Cortex of kidney (tissue), 1 donor: ENCODE measurements around the gene GDAP2.
"Not testable (repeated sequence)": the region's sequence is repeated elsewhere in the genome, so short reads cannot be mapped to it uniquely, and the experiment has no call there.

Experiments used
- DNase-seq: peaks from one replicate; lab custom pipeline; 2025; lab: John Stamatoyannopoulos, UW

GDAP2 gene, protein sequence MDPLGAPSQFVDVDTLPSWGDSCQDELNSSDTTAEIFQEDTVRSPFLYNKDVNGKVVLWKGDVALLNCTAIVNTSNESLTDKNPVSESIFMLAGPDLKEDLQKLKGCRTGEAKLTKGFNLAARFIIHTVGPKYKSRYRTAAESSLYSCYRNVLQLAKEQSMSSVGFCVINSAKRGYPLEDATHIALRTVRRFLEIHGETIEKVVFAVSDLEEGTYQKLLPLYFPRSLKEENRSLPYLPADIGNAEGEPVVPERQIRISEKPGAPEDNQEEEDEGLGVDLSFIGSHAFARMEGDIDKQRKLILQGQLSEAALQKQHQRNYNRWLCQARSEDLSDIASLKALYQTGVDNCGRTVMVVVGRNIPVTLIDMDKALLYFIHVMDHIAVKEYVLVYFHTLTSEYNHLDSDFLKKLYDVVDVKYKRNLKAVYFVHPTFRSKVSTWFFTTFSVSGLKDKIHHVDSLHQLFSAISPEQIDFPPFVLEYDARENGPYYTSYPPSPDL

DNA sequence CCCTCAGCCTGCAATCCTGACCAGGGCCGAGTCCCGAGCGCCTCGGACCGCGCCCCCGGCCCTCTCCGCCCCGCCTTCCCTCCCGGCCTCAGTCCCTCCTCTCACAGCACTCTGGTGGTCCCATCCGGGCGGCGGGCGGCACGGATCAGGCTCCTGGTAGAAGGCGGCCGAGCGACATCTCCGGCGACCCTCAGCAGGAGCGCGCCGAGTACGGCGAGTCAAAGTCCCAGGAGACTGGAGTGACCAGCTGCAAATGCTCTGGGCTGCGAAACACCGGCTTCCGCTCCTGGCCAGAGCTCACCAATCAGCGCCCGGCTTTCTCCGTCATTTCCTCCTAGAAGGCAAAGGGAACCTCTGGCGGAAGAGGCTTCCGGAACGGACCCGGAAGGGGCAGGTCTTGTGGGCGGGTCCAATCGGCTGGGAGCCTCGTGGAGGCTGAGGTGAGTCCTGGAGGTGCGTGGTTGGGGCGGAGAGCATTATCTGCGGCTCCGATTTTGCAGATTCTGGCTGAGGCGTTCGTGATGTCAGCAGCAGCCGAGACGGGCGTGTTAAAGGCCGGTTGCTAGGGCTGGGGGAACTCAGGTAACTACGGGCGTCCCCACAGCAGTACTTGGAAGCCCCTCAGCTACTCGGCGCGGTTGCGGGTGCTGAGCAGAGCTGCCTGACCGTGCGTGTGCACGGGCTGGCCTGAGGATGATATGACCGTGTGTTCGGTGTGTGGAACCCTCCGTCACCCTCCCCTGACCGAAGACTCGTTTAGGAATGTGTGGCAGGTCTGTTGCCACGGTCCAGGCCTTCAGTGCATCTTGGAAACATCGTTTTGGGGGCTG is at the start of gene GDAP2, which contains the start of gene WDR3:
GDAP2 (minus strand) TSS at position 279 of the 830 bp plus-strand sequence. CDS start 9,264 bp downstream, outside the sequence.
WDR3 (plus strand) TSS at position 397 of the 830 bp plus-strand sequence. CDS start 3,581 bp downstream, outside the sequence.
- DNase-seq, result peak; percentile 34

DNA sequence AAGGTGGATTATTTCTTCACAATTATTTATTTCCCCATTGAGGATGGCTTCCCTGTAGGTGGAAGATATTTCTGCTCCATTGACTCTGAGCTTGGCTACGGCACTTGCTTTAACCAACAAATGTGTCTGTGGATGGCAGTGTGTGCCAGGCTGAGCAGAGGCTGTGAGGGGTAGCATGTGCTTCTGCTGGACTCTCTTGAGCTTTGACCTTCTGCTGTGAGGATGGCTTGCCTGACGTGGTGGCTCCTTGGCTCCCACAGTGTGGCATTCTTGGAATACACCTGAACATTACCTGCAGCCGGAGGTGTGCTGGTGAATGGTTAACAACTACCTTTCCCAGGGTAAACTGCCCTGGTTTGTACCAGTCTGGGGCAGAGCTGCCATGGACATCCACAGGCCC is 47.0 kb upstream of the GDAP2 start:
- DNase-seq, result no peak

DNA sequence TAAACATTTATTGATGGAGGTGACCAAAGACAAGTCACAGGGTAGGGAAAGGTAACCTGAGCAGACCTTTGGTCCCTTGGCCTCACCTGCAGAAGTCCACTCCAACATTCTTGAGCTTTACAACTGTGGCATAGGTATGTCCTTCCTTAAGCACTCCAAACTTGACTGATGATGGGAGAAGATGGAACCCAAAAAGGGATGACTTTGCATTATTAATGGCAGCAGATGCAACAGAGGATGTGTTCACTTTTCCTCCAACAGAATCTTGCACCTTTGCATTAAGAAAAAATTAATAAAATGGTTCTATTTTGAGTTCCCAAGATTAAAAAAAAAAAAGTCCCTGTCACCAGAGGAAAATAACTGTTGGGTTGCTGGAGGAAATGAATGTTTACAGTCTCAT is 42.4 kb upstream of the GDAP2 start:
- no peak for DNase-seq

DNA sequence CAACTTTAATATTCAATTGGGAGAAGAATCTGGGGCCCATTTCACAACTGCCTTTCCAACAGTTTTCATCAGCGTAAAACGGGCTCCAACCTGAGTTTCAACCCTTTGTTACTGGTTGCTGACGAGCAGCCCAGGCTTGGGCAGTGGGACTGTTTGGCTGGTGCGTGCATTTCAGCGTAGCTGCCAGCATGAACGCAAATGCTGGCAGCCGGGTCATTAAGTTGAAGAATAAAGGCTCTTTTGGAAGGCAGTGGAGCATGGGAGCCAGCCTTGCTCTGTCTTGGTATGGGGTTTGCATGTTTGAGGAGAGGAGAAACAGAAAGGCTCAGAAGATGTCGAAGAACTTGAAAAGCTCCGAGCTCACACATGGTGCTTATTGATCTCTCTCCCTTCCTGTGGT is 40.8 kb upstream of the GDAP2 start:
- DNase-seq, result no peak

DNA sequence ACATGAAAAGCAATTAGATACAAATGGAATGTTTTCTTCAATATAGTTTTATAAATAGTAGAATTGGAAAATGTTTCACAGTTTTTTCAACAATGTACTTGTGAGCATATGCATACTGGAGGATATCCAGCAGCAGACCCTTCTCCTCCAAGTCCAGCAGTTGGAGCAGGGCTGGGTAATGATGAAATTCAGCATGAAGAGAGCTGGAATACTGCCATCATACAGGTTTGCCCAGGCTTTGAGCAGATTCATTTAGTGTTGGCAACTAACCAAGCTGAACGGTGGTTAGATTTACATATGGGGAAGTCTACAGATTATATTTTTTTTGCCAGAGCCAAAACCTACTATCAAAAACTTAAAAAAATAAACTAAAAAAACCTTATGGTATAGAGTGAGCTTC is 38.5 kb upstream of the GDAP2 start:
- no peak for DNase-seq

DNA sequence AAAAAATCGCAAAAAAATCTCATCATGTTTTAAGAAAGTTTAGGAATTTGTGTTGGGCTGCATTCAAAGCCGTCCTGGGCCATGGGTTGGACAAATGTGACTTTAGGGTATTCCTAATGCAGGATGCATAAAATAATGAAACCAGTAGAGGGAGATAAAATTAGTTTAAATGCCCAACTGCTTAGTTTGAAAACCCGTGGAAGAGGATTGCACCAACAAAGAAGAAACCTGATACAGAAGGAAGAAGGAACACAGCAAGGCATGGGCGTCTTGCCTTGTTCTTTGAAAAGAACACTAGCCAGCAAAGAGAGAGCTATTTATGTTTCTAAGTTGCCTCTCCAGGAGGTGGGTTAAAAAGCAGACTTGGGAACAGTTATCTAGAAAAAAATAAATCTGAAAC is 38.1 kb upstream of the GDAP2 start:
- DNase-seq, result no peak

DNA sequence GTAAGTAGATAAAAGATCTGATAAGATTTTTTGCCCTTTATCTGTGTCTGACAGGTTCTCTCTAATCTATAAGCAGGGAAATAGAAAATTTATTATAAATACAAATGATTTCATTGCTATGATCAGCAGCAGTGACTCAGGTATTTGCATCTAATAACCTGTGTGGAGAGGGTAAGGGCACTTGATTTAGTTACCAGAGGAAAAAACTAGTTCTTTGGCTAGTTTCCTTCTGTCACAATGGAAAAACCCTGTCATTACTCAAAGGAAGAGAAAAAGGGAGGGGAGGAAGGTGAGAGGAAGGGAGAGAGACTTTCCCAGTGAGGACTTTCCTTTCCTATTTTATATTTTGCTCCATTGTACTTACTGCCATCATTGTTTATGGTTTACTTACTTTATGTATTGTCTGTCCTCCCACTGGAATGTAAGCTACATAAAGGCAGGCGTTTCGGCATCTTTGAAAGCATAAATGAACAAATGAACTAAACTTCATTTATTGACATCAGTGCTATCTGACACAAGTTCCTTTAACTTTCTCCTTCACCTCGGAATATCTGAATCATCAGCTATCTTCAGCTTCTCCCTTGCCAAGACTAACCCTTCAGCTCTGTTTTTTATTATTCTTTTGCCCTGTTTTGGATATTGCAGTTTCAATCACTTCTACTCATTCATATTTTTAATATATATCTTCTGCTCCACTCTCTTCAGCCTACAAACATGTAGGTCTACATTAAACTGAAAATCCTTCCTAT is 35.0 kb upstream of the GDAP2 start:
- no peak for DNase-seq

DNA sequence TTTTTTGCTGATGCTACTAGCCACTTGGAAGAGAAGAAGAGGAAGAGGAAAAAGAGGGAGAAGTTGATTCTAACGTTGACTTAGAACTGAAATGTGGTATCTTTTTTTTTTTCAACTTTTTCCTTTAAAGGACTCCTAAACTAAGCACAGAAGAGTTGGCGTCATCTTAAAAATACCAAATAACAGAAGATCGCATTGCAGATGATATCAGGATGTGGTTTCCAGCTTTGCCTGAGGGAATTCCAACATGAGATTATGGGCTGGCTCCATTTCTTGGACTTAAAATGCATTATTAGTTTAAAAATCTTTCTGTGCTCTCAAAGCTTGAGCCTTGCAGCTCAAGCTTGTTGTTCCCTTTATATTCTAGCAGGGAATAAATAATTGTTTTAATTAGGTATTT is 29.9 kb upstream of the GDAP2 start:
- DNase-seq, result no peak

DNA sequence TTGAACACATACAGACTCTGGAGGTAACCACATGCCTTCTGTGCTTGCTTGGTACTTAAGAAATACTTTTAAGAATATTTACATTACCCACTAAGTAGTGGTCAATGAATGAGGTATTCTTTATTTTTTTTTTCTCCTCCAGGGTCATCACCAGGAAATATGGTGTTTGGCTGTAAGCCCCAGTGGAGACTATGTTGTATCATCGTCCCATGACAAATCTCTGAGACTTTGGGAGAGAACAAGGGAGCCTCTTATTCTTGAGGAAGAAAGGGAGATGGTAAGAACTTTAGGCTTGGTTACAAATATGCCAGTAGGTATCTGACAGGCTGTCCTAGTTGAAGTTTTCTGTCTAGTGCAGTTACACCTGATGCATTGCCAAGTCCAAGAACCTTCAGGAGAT is 23.0 kb upstream of the GDAP2 start:
- DNase-seq, result no peak

DNA sequence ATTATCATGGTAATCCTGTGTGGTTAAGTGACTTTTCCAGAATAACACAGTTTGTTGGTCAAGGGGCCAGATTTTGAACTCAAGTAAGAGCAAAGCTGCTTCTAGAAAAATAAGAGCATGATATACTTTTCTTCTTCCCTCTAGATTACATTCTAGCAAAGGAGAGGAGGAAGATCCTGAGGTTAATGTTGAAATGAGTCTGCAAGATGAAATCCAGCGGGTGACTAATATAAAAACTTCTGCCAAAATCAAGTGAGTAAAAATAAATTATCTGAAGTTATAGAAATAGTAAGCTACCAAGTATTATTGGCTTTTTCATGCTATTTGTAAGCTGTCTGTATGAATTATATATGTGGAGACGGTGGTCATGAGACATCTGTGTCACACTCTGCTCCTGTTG is 12.9 kb upstream of the GDAP2 start:
- no peak for DNase-seq

DNA sequence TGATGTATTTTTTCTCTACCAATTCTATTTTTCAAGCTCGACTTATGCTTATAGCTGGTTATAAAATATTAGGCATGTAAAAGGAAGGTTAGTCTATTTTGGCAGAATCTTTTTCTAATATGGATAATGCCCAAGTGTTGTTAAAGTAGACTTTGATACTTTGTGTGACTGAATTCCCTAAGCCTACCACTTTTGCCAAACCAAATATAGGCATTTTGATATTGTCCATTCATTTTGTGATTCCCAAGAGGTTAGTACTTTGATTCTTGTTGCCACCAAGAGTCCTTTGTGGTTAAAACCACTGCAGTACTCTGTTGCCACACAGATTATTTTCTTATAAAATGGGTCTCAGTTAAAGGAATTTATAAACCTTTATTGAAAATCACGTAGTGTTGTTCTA is 4.3 kb upstream of the GDAP2 start:
- no peak for DNase-seq

DNA sequence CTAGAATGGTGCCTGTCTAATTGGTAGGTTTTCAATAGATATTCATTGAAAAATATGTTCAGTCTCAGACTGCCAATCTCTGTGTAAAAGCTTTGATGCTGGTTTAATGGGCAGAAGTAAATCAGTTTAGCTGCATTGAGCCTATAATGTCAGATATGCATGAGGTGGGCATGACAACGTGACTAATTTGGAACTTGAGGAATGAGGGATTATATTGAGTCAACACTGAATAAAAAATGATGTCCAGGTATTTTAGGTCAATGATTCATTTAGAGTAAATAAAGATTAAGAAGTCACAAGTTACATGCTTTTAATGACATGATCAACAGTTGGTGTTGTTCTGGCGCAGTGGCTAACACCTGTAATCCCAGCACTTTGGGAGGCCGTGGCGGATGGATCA is 3.2 kb upstream of the GDAP2 start:
- DNase-seq, result no peak

DNA sequence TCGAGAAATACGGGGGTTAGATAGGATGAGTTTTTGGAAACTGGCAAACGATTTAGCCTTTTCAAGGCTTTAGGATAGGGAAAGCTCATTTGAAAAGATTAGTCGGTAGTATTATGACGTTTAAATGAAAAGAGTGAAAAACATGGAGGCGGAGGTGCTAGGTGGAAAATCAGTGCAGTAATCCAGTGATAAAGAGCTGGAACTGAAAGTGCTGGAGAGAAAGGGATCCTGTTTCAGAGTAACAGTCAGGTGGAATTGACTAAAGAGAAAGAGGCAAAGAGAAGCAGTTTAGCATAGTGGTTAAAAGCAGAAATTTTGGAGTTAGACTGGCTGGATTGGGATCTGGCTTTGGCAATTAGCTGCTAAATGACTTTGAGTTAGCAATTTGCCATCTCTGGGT is 1.1 kb upstream of the GDAP2 start:
- no peak for DNase-seq

DNA sequence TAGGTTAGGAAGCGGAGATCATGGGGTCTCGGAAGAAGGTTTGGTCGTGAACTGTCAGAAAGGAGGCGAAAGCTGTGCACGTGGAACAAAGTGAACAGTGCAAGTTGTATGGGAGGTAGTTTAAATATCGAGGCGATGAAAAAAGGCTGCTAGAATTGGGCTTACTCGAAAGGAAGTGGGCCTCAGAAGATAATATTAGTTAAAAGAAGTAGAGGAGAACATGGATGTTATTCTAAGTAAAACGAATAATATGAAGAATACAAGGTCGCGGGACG is 689 bp upstream of the GDAP2 start:
- no peak for DNase-seq

DNA sequence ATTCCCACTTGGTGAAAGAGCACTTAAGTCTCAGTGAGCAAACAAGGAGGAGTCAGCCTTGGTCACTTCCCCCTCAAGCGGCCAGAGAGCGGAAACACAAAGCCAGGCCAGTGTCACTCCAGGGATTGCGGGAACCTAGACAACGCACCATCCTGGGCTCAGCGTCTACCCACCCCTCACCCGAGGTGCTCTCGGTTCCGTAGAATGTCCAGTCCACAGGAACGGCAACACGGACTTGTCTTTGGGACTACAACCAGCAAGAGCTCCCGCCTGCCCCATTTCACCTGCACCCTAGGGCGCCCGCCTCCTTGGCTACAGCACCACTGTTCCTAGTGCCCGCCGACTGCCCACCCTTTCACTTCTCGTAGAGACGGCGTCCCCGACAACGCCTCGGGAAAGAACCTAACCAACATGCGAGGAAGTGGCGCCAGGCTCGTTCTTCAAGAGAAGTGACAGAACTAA is 509 bp downstream of the GDAP2 start:
- DNase-seq, result no peak

DNA sequence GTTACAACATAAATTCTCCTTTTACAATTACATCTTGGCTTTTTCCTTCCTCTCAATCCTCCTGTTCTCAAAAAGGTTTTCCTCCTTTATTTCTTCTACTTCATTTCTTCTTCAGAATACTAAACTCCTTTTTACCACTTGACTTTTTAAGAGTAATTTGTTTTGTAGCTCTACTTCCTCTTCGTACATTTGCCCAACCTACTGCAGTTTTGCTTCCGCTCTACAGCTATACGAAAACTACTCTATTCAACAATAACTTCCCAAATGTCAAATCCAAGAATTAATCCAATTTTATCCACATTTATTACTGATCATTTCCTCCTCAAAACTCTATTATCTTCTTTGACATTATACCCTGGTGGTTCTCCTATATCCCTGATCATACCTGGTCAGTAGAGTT is 3.4 kb downstream of the GDAP2 start:
- DNase-seq, result no peak

DNA sequence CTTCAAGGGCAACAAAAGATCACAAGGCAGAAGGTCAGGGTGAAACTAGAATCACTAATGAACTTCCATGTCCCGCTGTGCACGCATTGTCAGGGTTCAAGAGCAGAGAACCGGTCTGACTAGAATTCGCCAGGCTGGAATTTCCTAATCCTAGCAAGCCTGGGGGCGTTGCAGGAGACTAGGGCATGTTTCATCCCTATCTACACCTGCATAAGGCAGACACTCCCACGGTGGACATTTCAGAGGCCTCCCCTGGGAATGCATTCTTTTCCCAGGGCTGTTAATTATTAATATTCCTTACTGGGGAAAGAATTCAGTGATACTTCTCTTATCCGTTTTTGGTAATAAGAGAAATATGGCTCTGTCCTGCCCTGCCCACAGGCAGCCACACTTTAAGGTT is 6.7 kb downstream of the GDAP2 start:
- DNase-seq, result not testable (repeated sequence)

DNA sequence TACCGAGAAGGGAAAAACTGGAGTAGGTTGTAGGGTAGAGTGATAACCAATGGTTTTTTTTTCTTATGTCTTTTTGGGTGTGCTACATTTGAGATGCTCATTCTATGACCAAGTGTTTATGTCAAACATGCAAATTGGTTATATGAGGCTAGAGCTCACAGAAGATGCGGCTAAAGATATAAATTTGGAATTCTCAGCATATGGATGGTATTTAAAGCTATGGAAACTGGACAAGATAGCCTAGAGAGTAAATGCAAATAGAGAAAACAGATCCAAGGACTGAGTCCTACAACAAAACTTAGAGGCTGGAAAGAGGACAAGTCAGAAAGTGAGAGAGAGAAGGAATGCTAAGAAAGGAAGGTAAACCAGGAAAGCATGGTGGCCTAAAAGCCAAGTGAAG is 7.4 kb downstream of the GDAP2 start:
- no peak for DNase-seq

DNA sequence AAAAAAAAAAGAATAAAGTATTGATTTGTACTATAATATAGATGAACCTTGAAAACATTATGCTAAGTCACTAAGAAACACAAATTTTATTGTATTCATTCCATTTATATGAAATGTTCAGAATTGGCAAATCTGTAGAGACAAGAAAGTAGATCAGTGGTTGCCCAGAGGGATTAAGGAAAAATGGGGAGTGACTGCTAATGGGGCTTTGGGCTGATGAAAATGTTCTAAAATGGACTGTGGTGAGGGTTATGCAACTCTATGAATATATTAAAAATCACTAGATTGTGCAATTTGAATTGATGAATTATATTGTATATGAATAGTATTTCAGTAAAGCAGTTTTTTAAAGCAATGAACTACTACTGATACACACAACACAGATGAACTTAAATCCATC is 10.0 kb downstream of the GDAP2 start:
- no peak for DNase-seq

DNA sequence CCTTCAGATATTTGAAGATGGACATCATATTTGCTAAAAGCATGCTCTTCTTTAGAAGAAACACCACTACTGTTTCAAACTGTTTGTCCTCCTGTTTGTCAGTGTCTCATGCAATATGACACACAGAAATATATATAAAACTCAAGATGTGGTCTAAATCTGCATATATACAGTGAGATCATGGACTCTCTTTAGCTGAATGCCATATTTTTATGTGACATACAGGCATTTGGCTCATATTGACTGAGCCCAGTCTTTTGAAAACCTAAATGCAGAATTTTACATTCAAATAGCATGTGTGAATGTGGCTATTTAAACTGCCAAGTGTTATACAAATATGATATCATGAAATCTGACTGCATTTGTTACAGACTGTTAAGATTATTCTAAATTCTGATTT is 18.4 kb downstream of the GDAP2 start:
- DNase-seq, result no peak

DNA sequence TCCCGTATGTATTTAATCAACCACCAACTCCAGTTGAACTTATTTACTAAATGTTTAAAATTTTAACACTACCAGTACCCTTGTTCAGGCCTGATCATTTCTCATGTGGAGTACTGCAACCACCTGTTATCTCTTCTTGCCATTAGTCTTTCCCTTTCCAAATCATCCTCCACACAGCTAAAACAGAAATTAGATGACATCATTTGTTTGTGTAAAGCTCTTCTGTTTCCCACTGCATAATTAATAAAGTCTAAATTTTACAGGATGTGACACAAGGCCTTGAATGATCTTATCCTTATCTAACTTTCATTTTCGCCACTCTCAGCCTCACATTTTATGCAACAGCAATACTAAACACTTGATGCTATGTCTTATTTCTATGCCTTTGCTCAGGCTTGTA is 24.4 kb downstream of the GDAP2 start:
- no peak for DNase-seq

DNA sequence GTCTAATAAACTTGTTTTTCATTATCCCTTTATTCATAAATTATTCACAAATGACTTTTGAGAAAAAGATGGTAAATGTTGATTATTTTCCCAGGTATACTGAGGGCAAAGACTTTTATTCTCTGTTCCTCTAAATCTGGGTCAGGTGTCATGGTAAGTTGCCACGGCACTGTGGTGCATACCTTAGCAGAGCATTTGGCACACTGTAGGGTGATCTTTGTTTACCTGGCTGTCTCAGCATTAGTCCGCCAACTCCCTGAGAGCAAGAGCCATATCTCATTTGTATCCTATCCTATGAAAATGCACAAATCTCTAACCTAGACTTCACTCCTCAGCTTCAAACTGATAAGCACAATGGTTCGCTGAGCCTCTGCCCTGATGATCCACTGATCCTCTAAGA is 24.9 kb downstream of the GDAP2 start:
- no peak for DNase-seq
